Measurements from ENCODE around the gene SERPINA5.

GRCh38 chr14:94632305-94632590, 51.0 kb downstream of the SERPINA5 start:
- TF ChIP-seq POLR2AphosphoS5 (IDR thresholded peaks at IDR 0.05): no peak
- no peak for TF ChIP-seq POLR2A (IDR thresholded peaks at IDR 0.05)
- no peak for TF ChIP-seq CTCF (IDR thresholded peaks at IDR 0.05)
- TF ChIP-seq EP300 (IDR thresholded peaks at IDR 0.05; ENCODE audit: low read depth): no peak
